Pulmonary artery endothelial cell (primary cell): ENCODE data around the gene HIP1R. TPM values are rescaled to one million over a fixed set of nuclear protein-coding genes. Genes with fewer than 3 reads are reported as not detected.
A peak's percentile ranks its signal among the peaks of the same experiment; 100 is the strongest.
"Not testable (repeated sequence)": the region's sequence is repeated elsewhere in the genome, so short reads cannot be mapped to it uniquely, and the experiment has no call there.

Experiments
- DNase-seq: peaks from one replicate; pipeline ENCODE4 v3.0.0-alpha.2; 2011; ENCODE audit warnings: low read depth, low spot score
- total RNA-seq: library from RNA; depleted of rRNA; stranded (reverse); fragments of >200 nt; gene quantifications from 2 replicates; pipeline ENCODE4 v1.2.3, GENCODE V29; 2014

Gene HIP1R
- total RNA-seq = 121 and 150 TPM in 2 replicates

DNA sequence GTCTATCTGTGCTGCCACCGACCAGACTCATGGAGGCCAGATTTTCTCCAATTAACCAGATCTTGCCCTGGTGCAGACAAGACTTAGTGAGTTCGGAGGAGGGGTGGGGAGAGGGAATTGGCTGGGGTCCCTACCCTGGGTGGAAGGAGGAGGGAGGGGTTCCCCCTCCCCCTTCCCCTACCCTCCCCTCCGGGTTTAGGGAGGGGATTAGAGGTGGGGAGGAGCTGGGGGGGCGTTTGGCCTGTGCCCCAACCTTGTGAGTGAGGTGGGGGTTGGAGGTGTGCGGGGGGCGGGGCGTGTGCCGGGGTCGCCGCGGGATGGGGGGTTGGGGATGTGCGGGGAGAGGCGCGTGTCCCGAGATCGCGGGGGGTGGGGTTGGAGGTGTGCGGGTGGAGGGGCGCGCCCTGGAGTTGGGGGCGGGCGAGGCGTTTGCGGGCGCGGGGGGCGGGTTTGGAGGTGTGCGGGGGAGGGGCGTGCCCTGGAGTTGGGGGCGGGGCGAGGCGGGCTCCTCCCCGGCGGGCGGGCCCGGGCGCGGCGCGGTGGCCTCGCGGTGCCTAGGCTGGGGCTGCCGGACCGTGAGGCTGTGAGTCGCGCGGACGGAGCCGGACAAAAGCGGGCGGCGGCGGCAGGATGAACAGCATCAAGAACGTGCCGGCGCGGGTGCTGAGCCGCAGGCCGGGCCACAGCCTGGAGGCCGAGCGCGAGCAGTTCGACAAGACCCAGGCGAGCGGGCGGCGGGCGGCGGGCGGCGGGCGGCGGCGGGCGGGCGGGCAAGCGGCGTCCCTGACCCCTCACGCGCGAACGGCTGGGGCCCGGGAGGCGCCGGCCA is at the start of gene HIP1R:
HIP1R (plus strand) TSS at position 537 of the 829 bp plus-strand sequence; CDS start at position 631, 94 bp downstream.
- DNase-seq = no peak

DNA sequence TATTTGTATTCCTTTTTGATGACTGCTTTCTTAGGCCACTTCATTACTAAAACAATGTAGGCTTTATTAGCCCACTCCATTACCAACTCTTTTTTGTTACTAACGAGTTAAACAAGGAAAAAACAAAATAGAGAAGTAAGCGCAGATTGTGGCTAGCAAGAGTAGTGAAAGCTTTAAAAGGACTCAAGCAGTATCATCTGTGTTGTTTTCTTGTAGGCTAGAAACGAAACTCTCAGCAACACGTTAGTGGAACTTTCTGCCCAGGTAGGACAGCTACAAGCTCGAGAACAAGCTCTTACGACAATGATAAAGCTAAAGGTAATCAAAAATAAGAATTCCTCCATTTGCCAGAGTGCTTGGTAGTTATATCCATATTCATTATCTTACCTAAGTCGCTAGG is 49.8 kb upstream of the HIP1R start:
- DNase-seq = no peak

DNA sequence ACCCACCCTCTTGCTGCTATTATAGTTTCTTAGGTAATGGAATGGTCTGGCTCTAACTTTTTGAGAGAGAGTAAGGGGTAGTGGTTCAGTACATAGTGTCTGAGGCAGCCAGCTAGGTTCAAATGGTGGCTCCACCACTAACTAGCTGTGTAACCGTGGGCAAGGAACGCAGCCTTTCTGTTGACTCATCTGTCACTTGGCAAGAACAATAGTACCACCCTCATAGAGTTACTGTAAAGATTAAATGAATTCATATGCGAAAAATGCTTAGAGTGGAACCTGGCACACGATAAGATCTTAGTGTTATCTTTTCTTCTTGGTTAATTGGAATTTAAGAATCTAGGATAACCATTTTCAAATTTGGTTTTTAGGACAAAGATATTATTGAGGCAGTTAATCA is 46.9 kb upstream of the HIP1R start:
- no peak for DNase-seq

GRCh38 chr12:122789637-122790036 is 45.6 kb upstream of the HIP1R start:
- DNase-seq = no peak

GRCh38 chr12:122790393-122791075 is 44.7 kb upstream of the HIP1R start:
- DNase-seq = no peak

DNA sequence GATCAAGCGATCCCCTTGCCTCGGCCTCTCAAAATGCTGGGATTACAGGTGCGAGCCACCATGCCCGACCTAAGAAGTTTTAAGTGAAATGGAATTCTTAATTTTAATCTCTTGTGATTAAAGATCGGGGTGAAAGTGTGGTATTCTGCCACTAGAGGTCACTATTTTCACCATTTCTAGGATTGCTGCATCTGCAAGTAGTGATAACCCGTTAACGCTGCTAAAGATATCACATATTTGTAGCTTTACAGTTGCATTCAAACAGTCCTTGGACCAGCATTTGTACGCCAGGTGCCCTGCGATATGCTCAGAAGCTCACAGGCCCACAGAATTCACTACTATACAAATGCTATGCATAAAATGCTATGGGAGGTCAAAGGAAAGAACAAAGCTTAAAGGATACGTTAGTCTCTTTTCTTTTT is 41.6 kb upstream of the HIP1R start:
- peak; percentile 29 for DNase-seq

GRCh38 chr12:122795807-122796206 is 39.5 kb upstream of the HIP1R start:
- DNase-seq = no peak

GRCh38 chr12:122799641-122800243 is 35.5 kb upstream of the HIP1R start:
- no peak for DNase-seq

- DNase-seq = no peak
Measured at GRCh38 chr12:122803937-122804336, 31.3 kb upstream of the HIP1R start.

- DNase-seq = not testable (repeated sequence)
Measured at GRCh38 chr12:122804957-122805356, 30.3 kb upstream of the HIP1R start.

DNA sequence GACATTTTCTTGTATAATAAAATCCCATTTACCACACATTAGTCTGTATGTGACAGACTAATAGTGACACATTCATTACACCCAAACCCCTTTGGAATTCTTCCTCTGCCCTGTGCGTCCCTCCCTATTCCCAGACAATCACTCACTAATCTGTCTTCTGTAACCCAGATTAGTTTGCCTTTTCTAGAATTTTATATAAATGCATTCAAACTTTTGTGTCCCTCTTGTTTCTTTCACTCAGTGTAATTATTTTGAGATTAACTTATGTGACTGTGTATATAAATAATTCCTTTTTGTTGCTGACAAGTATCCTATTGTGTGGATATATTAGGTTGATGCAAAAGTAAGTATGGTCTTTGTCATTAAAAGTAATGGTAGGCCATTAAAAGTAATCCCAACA is 27.6 kb upstream of the HIP1R start:
- DNase-seq = no peak

GRCh38 chr12:122811777-122812176 is 23.5 kb upstream of the HIP1R start:
- DNase-seq = no peak

- DNase-seq = no peak
Measured at GRCh38 chr12:122813310-122813713, 21.9 kb upstream of the HIP1R start.

- DNase-seq = no peak
Measured at GRCh38 chr12:122819209-122819785, 16.0 kb upstream of the HIP1R start.

DNA sequence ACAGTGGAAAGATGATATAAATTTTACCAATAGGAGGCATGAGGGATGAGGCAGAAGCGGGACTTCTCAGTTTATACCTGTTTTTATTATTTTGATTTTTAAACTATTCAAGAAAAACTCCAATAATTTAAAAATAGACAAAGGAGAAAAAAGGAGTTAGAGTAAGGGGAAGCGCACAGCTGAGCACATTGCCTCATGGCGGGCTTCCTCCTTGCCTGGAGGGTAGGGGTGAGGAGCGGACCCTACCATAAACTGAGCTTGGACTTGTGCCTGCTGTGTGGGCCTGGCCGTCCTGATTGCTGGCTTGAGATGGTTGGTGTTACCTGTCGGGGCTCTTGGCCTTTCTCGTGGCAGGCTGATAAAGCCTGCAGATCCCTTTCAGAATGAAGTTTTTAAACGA is 15.1 kb upstream of the HIP1R start:
- no peak for DNase-seq

- DNase-seq = no peak
Measured at GRCh38 chr12:122820838-122821271, 14.4 kb upstream of the HIP1R start.

GRCh38 chr12:122823429-122823828 is 11.8 kb upstream of the HIP1R start:
- DNase-seq = no peak

- no peak for DNase-seq
Measured at GRCh38 chr12:122825773-122826724, 9.2 kb upstream of the HIP1R start.

GRCh38 chr12:122827258-122827657 is 8.0 kb upstream of the HIP1R start:
- DNase-seq = no peak

DNA sequence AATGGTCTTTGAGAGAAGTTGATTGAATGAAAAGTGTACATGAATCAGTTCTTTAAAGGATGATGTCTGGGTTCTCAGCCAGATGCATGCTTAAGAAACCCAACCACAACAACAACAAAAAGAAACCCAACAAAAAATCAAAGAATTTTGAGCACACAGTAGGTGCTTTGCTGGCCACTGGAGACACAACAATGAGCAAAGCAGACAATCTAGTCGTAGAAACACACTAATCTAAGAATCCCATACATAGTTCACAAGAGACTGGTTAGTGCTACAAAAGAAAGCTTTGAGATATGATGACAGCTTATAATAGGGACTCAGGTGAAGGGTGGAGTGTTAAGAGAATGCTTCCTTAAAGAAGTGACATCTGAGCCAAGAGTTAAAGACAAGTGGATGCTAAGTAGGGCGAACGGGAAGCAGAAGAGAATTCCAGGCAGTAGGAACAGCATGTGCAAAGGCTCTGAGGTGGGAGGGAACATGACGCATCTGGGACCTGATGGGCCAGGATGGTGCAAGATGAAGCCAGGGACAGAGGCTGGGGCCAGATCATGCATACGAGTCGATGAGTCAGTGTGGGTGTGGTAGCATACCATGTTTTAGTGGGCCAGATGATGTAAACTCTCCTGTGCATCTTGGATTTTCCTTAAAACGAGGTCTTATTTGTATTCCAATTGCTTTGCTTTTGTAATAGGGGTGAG is 4.6 kb upstream of the HIP1R start:
- DNase-seq = no peak
